Panc1 (cell line): ENCODE results near the gene SLC27A3.

Experiments used
- CTCF ChIP-seq: fragments of 450-650 bp; IDR thresholded peaks from 2 replicates; pipeline ENCODE4 v1.5.1; 2017; ENCODE audit warnings: mild to moderate bottlenecking
- POLR2AphosphoS5 ChIP-seq: IDR thresholded peaks from 2 replicates; pipeline ENCODE4 v1.6.1; 2012; ENCODE audit warnings: mild to moderate bottlenecking, low read depth, low read length, moderate library complexity
- SIN3A ChIP-seq: IDR thresholded peaks from 2 replicates; pipeline ENCODE4 v1.6.1; 2012; ENCODE audit warnings: low read depth, mild to moderate bottlenecking, low read length, moderate library complexity, borderline replicate concordance; ENCODE audit not compliant: insufficient read depth
- TCF7L2 ChIP-seq: IDR thresholded peaks from 2 replicates; pipeline ENCODE4 v1.6.1; 2011; ENCODE audit warnings: mild to moderate bottlenecking, low read depth, low read length, inconsistent platforms
- TF ChIP-seq, protein P1 (sequence below), 2 experiments: IDR thresholded peaks; 2 replicates each; pipeline ENCODE4 v1.6.1; 2011 to 2012; ENCODE audit warnings: low read depth in 2 of 2, control low read depth in 1 of 2, low read length in 1 of 2, mild to moderate bottlenecking in 1 of 2, moderate library complexity in 1 of 2; ENCODE audit not compliant: insufficient read depth in 1 of 2

GRCh38 chr1:153818876-153819275 is 43.7 kb downstream of the SLC27A3 start:
- no peak for TF ChIP-seq POLR2AphosphoS5
- no peak for TF ChIP-seq CTCF
- TF ChIP-seq, protein P1, sequence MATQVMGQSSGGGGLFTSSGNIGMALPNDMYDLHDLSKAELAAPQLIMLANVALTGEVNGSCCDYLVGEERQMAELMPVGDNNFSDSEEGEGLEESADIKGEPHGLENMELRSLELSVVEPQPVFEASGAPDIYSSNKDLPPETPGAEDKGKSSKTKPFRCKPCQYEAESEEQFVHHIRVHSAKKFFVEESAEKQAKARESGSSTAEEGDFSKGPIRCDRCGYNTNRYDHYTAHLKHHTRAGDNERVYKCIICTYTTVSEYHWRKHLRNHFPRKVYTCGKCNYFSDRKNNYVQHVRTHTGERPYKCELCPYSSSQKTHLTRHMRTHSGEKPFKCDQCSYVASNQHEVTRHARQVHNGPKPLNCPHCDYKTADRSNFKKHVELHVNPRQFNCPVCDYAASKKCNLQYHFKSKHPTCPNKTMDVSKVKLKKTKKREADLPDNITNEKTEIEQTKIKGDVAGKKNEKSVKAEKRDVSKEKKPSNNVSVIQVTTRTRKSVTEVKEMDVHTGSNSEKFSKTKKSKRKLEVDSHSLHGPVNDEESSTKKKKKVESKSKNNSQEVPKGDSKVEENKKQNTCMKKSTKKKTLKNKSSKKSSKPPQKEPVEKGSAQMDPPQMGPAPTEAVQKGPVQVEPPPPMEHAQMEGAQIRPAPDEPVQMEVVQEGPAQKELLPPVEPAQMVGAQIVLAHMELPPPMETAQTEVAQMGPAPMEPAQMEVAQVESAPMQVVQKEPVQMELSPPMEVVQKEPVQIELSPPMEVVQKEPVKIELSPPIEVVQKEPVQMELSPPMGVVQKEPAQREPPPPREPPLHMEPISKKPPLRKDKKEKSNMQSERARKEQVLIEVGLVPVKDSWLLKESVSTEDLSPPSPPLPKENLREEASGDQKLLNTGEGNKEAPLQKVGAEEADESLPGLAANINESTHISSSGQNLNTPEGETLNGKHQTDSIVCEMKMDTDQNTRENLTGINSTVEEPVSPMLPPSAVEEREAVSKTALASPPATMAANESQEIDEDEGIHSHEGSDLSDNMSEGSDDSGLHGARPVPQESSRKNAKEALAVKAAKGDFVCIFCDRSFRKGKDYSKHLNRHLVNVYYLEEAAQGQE (IDR thresholded peaks at IDR 0.05; ENCODE audit: insufficient read depth in 1 of 2, low read depth in 2 of 2, low read length in 1 of 2): no peak
- no peak for TF ChIP-seq TCF7L2
- TF ChIP-seq SIN3A: no peak
